GM12874 (cell line): ENCODE results near the gene NETO2.

Experiments used
- TF ChIP-seq, protein P1 (sequence below): IDR thresholded peaks from 2 replicates; pipeline ENCODE4 v1.5.1; 2011; ENCODE audit warnings: low read depth, mild to moderate bottlenecking, control low read depth, low read length, moderate library complexity; ENCODE audit not compliant: insufficient read depth

Gene NETO2

GRCh38 chr16:47141773-47142485, 1.8 kb downstream of the NETO2 start:
- TF ChIP-seq, protein P1, sequence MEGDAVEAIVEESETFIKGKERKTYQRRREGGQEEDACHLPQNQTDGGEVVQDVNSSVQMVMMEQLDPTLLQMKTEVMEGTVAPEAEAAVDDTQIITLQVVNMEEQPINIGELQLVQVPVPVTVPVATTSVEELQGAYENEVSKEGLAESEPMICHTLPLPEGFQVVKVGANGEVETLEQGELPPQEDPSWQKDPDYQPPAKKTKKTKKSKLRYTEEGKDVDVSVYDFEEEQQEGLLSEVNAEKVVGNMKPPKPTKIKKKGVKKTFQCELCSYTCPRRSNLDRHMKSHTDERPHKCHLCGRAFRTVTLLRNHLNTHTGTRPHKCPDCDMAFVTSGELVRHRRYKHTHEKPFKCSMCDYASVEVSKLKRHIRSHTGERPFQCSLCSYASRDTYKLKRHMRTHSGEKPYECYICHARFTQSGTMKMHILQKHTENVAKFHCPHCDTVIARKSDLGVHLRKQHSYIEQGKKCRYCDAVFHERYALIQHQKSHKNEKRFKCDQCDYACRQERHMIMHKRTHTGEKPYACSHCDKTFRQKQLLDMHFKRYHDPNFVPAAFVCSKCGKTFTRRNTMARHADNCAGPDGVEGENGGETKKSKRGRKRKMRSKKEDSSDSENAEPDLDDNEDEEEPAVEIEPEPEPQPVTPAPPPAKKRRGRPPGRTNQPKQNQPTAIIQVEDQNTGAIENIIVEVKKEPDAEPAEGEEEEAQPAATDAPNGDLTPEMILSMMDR: peak; percentile 91

DNA sequence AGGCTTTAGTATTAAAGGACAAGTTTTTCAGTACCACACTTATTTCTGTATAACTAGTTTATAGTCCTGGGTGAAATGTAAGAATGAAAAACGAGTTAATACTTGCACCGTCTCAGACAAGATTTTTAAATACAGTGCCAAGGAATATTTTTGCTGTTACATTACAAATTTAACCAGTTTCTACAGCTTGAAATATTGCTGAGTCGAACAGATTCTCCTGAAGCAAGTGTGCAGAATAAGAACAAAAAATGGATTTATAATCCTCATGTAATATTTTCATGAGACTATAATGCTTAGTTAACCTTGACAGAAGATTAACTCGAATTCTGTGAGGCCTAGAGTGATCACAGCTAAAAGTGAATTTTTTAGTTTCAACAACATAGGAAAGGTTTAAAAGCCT, 3.1 kb downstream of the NETO2 start:
- TF ChIP-seq, protein P1: no peak

DNA sequence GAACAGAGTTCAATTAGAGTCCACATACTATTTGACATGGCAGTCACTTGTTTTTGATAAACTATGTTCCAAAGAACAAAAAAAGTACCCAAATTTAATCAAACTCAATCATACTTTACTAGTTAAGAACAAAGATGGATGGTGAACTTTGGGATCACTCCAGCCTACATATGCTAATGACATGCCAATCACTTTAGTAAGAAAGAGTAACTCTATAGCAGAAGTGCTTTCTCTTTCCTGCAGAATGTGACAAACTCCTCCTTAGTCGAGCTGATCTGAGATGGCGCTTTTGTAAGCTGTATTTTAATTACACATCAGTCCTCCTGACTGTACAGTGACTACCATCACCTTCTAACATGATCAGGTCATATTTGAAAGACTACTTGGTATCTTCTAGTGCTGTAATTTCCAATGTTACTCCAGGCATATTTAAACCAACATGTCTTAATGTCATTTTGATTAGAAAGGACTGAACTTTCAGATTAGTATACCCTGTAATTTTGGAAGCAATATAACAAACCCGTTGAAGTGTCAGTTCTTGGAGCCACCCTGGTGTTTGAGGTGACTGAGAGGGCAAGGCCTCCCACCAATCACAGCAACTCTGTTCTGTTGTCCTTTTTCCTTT, 4.1 kb downstream of the NETO2 start:
- TF ChIP-seq, protein P1: no peak

- TF ChIP-seq, protein P1: no peak
Measured at GRCh38 chr16:47136099-47136842, 7.5 kb downstream of the NETO2 start.

- TF ChIP-seq, protein P1: no peak
Measured at GRCh38 chr16:47134550-47134949, 9.2 kb downstream of the NETO2 start.

DNA sequence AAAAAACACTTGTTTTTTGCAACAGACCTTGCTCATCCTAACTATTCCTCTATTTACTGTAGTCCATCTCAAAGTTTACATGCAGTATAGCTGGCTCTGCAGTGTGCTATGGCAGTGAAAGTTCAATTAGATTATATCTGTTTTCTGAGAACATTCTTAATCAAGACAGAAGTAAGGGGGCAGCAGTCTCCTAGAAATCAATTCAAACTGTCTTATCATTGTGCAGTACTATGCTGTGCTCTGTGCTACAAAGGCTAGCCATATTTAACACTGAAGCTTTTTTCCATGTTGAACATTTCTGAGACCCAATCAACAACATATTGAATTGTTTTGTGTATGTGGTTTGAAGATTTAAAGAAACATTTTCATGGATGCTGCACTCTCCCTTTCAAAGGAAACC, 11.4 kb downstream of the NETO2 start:
- TF ChIP-seq, protein P1: no peak

GRCh38 chr16:47129755-47130435, 13.8 kb downstream of the NETO2 start:
- TF ChIP-seq, protein P1: no peak
